PC-9 (cell line): Measurements from ENCODE around the gene RBM5. TPM values are rescaled to one million over a fixed set of nuclear protein-coding genes. Genes with fewer than 3 reads are reported as not detected.
A peak's percentile ranks its signal among the peaks of the same experiment; 100 is the strongest.

Experiments used
- BruUV-seq: library from RNA; stranded (reverse); fragments of 400-500 nt; replicated peaks from 2 replicates; lab custom pipeline; 2021; lab: Mats Ljungman, UMichigan
- CTCF ChIA-PET: fragments of 300-600 bp; sonication (Branson Sonifier 250); formaldehyde crosslinking; loops from one replicate; lab custom pipeline; 2022; ENCODE audit warnings: antibody characterized with exemption; lab: Charles Lee
- POLR2A ChIA-PET: fragments of 300-600 bp; sonication (Branson Sonifier 250); formaldehyde crosslinking; loops from one replicate; lab custom pipeline; 2022; ENCODE audit warnings: antibody characterized with exemption; ENCODE audit not compliant: unreplicated experiment; lab: Charles Lee
- DNase-seq, 2 experiments: peaks; one replicate each; pipeline versions ENCODE4 v3.0.0 to v3.0.0-alpha.2; 2015 to 2022; ENCODE audit warnings: mixed read lengths in 1 of 2
- H2AFZ ChIP-seq: fragments of 200-600 bp; sonication (generic); 2 replicates; pipeline ENCODE4 v1.8.1; 2017; ENCODE audit warnings: antibody characterized with exemption
- H3F3A ChIP-seq: fragments of 200-600 bp; sonication (generic); 2 replicates; pipeline ENCODE4 v1.8.1; 2017; ENCODE audit warnings: antibody characterized with exemption, mild to moderate bottlenecking, low read depth; ENCODE audit not compliant: insufficient read depth
- H3K27ac ChIP-seq: fragments of 200-600 bp; sonication (generic); 2 replicates; pipeline ENCODE4 v1.6.1; 2016; ENCODE audit warnings: mixed run types
- H3K27me3 ChIP-seq: fragments of 200-600 bp; sonication (generic); 2 replicates; pipeline ENCODE4 v1.6.1; 2016; ENCODE audit warnings: low read depth, mixed run types; ENCODE audit not compliant: insufficient read depth
- H3K36me3 ChIP-seq: fragments of 200-600 bp; sonication (generic); 2 replicates; pipeline ENCODE4 v1.6.1; 2016; ENCODE audit warnings: low read depth, mixed run types
- H3K4me1 ChIP-seq: fragments of 200-600 bp; sonication (generic); replicated peaks from 2 replicates; pipeline ENCODE4 v1.6.1; 2016; ENCODE audit warnings: mixed run types; ENCODE audit not compliant: insufficient read depth
- H3K4me2 ChIP-seq: fragments of 200-600 bp; sonication (generic); 2 replicates; pipeline ENCODE4 v1.6.1; 2017; ENCODE audit warnings: mixed run types
- H3K4me3 ChIP-seq: fragments of 200-600 bp; sonication (generic); 2 replicates; pipeline ENCODE4 v1.6.1; 2016; ENCODE audit warnings: mixed run types
- H3K79me2 ChIP-seq: fragments of 200-600 bp; sonication (generic); 2 replicates; pipeline ENCODE4 v1.6.1; 2017; ENCODE audit warnings: low read depth, mixed run types
- H3K9me2 ChIP-seq: fragments of 200-600 bp; sonication (generic); 2 replicates; pipeline ENCODE4 v1.8.1; 2017; ENCODE audit warnings: mild to moderate bottlenecking; ENCODE audit not compliant: insufficient read depth
- H3K9me3 ChIP-seq: fragments of 200-600 bp; sonication (generic); 2 replicates; pipeline ENCODE4 v1.8.1; 2016; ENCODE audit warnings: low read depth; ENCODE audit not compliant: insufficient read depth
- H4K20me1 ChIP-seq: fragments of 200-600 bp; sonication (generic); 2 replicates; pipeline ENCODE4 v1.8.1; 2017; ENCODE audit not compliant: insufficient read depth
- CTCF ChIP-seq: fragments of 200-600 bp; sonication (generic); conservative IDR thresholded peaks from 2 replicates; pipeline ENCODE4 v1.6.1; 2017; ENCODE audit warnings: mixed run types, antibody characterized with exemption, mild to moderate bottlenecking, moderate library complexity
- EZH2 ChIP-seq: fragments of 200-600 bp; sonication (generic); IDR thresholded peaks from 2 replicates; pipeline ENCODE4 v1.8.0; 2017; ENCODE audit warnings: antibody characterized with exemption, low read depth
- intact Hi-C: fragments of 100-400 bp; cut with micrococcal nuclease; formaldehyde crosslinking; loops from one replicate; pipeline ENCODE4 v1.10.0; 2022; ENCODE audit not compliant: unreplicated experiment
- total RNA-seq: library from RNA; stranded (reverse); gene quantifications from 2 replicates; pipeline ENCODE4 v1.2.3, GENCODE V29; 2021

RBM5 gene
- total RNA-seq, 1 experiment from 2014 or later: 87.7 TPM

GRCh38 chr3:50158530-50159146 is 69.9 kb downstream of the RBM5 start:
- peaks cover 24% of the 10 kb centered on the region for H3K4me1 ChIP-seq
- no peak overlapping the region for H3K27ac ChIP-seq
- H2AFZ ChIP-seq: no peak overlapping the region
- no peaks in the 10 kb centered on the region for H3K9me3 ChIP-seq
- H3K79me2 ChIP-seq: no peaks in the 10 kb centered on the region
- H3K9me2 ChIP-seq: no peaks in the 10 kb centered on the region
- H3F3A ChIP-seq: 0 out of 2 replicates have a peak, but pooled peaks cover 3% of the 10 kb centered on the region
- H3K36me3 ChIP-seq: no peaks in the 10 kb centered on the region
- no peak overlapping the region for H3K4me3 ChIP-seq
- intact Hi-C loops: no loop called here
- no peak for DNase-seq
- POLR2A ChIA-PET: no interaction called here
- no TSS peak for BruUV-seq
- CTCF ChIA-PET: no interaction called here
- TF ChIP-seq CTCF (no peak), EZH2 (no peak)
- H3K27me3 ChIP-seq: no peaks in the 10 kb centered on the region
- H3K4me2 ChIP-seq: no peak overlapping the region
- no peaks in the 10 kb centered on the region for H4K20me1 ChIP-seq

- Histone ChIP-seq H3F3A (peaks cover 3% of the 10 kb centered on the region; the same call in 1 of the 2 replicates), H3K27ac (no peak overlapping the region), H3K9me3 (no peaks in the 10 kb centered on the region), H4K20me1 (no peaks in the 10 kb centered on the region), H3K79me2 (no peaks in the 10 kb centered on the region), H2AFZ (no peak overlapping the region), H3K4me2 (no peak overlapping the region), H3K27me3 (no peaks in the 10 kb centered on the region), H3K36me3 (no peaks in the 10 kb centered on the region), H3K9me2 (no peaks in the 10 kb centered on the region), H3K4me1 (peaks cover 38% of the 10 kb centered on the region), H3K4me3 (no peak overlapping the region)
- ChIA-PET CTCF (no interaction called here), POLR2A (interaction anchor here (1.0 kb wide), 1 partner anchor 12 kb away, joined by 3 read pairs; no protein-coding TSS in a partner anchor)
- intact Hi-C loops: no loop called here
- TF ChIP-seq EZH2 (no peak), CTCF (no peak)
- peak in 1 of 2 experiments; percentile 82 for DNase-seq
- no TSS peak for BruUV-seq
Observed at GRCh38 chr3:50160561-50160983, 71.9 kb downstream of the RBM5 start.

GRCh38 chr3:50161320-50161719 is 72.6 kb downstream of the RBM5 start:
- Histone ChIP-seq H3K4me3 (no peak overlapping the region), H3K27me3 (no peaks in the 10 kb centered on the region), H3K9me2 (no peaks in the 10 kb centered on the region), H3K9me3 (no peaks in the 10 kb centered on the region), H3K4me2 (peak overlapping the region; percentile 10; the same call in 1 of the 2 replicates), H3K27ac (no peak overlapping the region), H3F3A (peaks cover 3% of the 10 kb centered on the region; the same call in 1 of the 2 replicates), H2AFZ (no peak overlapping the region), H4K20me1 (no peaks in the 10 kb centered on the region), H3K4me1 (peaks cover 38% of the 10 kb centered on the region), H3K79me2 (no peaks in the 10 kb centered on the region), H3K36me3 (no peaks in the 10 kb centered on the region)
- intact Hi-C loops: no loop called here
- ChIA-PET CTCF (interaction anchor here (0.6 to 0.9 kb wide), 2 partner anchors 30 to 39 kb away, joined by 3 to 4 read pairs; no protein-coding TSS in a partner anchor), POLR2A (interaction anchor here (0.6 to 1.0 kb wide), 3 partner anchors 12 to 107 kb away, joined by 3 to 5 read pairs (median 4); partner anchors contain the start of gene SEMA3B)
- DNase-seq: peak in 1 of 2 experiments; percentile 64
- TF ChIP-seq CTCF (no peak), EZH2 (no peak)
- BruUV-seq: no TSS peak
